Middle frontal gyrus (tissue), 1 donor: Measurements from ENCODE around the gene CST9.
"Not testable (repeated sequence)": the region's sequence is repeated elsewhere in the genome, so short reads cannot be mapped to it uniquely, and the experiment has no call there.

Experiments
- DNase-seq: peaks from one replicate; pipeline ENCODE4 v3.0.0-alpha.2; 2015; ENCODE audit warnings: low spot score; ENCODE audit errors: extremely low spot score

Gene CST9

GRCh38 chr20:23624324-23624691, 18.6 kb upstream of the CST9 start:
- no peak for DNase-seq

GRCh38 chr20:23623666-23624323, 18.1 kb upstream of the CST9 start:
- no peak for DNase-seq

- no peak for DNase-seq
Observed at GRCh38 chr20:23622839-23623343, 17.2 kb upstream of the CST9 start.

DNA sequence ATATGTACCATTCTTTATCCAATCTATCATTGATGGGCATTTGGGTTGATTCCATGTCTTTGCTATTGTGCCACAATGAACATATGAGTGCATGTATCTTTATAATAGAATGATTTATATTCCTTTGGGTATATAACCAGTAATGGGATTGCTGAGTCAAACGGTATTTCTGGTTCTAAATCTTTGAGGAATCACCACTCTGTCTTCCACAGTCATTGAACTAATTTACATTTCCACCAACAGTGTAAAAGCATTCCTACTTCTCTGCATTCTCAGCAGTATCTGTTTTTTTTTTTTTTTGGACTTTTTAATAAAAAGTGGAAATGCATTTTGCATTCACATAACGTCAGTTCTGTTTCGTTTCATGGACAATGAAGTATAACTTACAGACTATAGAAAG, 16.7 kb upstream of the CST9 start:
- DNase-seq: not testable (repeated sequence)

- not testable (repeated sequence) for DNase-seq
Observed at GRCh38 chr20:23620670-23621386, 15.1 kb upstream of the CST9 start.

- DNase-seq: no peak
Observed at GRCh38 chr20:23614163-23614562, 8.4 kb upstream of the CST9 start.

DNA sequence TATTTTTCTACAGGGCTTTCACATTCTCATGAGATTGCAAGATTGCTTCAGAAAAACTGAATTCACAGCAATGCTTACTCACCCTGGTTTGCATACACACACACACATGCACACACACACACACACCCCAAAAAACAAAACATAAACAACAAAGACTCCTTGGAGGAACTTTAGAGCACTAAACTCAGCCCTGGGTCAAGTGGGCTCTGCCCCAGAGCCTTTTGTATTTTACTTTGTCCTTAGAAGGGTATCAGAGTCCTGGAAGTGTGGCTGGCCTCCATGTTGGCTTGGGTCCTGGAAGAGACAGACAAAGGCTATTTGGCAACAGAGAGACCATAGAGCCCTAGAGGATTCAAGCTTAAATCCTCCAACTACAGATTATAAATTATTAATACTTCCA, 8.0 kb upstream of the CST9 start:
- DNase-seq: no peak

DNA sequence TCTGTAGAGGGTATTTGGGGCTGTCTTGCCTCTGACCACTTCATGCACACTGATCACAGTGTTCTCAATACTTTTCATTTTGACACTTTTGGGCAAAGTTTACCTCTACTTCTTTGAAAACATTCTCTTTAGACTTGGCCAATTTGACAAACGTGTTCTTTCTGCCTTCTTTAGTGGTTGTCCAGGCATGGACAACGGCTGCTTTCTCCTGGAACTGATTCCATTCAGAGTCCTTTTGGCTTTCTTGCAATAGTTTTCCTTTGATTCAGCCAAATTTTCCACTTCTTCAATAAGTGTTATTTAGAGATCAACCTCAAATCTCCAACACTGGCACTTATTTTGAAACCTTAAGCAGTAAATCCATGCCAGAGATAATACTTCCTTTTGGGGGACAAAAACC, 6.7 kb upstream of the CST9 start:
- no peak for DNase-seq

DNA sequence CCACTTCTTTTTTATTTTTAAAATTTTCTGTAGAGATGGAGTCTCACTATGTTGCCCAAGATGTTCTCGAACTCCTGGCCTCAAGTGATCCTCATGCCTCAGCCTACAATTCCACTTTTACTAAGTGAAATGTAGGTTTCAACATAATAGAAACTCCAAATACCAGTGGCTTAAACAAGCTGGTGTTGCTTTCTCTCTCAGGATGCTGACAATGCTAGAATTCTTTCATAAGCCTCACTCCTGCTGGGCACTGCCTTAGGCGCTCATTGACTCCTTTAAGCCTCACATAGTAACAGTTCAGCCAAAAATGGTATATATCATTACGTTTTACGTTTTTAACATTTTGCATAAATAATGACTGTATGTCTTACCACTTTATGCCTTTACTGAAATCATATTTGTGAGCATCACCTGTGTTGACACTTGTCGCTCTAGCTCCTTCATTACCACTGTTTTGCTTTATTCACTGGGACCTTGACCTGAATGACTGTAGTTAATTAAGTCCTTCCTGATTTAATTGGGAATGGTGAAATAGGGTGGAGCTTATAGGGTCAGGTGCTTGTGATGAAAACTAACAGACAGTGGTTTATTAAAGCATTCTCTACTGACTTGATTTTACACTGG, 3.9 kb upstream of the CST9 start:
- DNase-seq: no peak

DNA sequence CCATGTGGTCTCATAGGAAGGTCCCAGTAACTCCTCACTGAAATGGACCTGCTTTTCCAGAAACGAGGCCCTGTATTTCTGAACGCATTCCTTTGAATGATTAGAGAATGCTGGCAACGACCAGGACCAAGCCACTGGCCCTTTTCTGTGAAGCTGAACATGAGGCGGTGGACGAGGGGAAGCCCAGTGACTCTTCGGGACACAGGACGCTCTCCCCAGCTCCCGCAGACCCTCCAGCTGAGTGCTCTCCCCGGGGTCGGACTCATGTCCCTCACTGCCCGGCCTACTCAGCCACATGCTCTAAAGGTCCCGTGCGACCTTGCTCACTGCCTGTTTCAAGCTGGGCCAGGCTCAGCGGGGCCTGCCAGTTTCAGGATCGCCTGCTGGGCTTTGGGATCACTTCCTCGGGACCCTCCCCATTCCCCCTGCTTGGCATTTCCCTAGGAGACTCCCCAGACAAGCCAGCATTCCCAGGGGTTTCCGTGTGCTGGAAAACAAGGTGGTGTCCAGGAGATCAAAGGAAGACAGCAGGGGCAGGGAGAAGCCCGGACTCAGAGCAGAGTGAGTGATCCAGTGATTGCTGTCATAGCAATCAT, 2.6 kb upstream of the CST9 start:
- DNase-seq: no peak

- no peak for DNase-seq
Observed at GRCh38 chr20:23607497-23608245, 2.0 kb upstream of the CST9 start.

DNA sequence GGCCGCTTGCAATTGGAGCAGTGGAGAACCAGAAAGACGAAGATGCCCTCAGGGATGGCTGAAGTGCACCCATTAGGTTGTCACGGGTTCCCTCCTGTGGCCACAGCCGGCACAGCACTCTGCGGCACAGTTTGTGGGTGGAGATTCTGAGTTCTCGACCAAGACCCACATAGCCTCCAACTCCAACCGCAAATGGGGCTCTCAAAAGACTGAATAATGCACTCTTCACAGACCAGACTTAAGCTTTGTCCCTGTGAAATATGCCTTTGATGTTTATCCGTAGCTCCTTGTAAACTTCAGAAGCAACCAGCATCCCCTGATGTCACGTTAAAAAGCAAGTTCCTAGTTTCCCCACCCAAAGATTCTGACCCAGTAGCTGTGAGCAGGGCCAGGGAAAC, 934 bp upstream of the CST9 start:
- peak; percentile 55 for DNase-seq

- DNase-seq: no peak
Observed at GRCh38 chr20:23604306-23604705, 1.4 kb downstream of the CST9 start.

DNA sequence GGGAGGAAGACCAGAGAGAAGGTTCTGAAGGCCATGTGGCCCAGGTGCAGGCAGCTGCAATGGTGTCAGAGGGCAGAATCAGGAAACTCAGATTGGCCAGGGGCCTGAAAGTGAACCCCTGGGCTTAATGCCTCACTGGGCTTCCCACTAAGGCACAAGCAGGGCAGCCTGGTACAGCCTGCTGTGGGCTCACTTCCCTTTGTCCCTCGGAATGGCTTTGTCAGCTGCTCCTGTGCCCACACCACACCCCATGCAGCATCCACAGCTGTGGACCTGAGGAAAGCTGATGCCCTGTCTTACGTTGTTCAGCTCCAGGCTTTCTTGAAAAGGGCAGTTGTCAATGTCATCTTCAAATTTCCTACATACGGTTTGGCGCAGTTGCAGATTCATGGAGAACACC, 2.4 kb downstream of the CST9 start:
- DNase-seq: no peak

DNA sequence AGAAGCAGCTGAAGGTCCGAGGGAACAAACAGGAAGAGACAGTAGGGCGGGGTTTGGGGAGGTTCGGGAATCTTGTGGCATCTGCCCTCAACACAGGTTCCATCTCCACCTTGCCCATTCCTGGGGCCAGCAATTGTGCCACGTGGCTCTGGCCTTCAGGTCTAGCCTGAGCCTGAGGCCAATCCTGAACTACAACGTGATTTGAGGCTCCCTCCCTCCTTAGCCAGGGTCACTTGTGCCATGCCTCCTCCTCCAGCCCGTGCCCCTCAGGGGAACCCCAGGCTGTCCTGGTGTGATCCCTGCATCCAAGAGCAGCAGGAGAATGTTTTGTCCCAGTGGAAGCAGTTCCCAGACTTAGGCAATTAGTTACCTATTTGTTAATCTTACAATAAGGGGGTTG, 3.0 kb downstream of the CST9 start:
- DNase-seq: no peak

- DNase-seq: no peak
Observed at GRCh38 chr20:23602241-23602640, 3.5 kb downstream of the CST9 start.

GRCh38 chr20:23601715-23602114, 4.0 kb downstream of the CST9 start:
- no peak for DNase-seq

DNA sequence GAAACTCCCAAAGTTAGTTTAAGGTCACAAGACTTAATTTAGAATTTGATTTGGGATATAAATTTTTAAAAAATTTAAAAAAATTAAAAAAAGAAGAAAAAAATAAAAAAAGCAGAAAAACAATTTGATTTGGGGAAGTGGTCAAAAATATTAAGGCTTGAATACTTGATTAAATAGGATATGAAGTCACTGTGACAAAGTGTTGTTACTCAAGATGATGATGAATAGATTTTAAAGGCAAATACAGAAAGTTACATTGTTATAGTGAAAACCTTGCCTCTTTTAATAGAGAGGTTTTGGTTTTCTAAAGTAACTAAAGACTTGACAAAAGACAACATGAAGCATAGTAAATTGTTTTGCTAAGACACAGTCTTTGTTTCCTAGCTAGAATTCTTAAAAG, 7.2 kb downstream of the CST9 start:
- no peak for DNase-seq

DNA sequence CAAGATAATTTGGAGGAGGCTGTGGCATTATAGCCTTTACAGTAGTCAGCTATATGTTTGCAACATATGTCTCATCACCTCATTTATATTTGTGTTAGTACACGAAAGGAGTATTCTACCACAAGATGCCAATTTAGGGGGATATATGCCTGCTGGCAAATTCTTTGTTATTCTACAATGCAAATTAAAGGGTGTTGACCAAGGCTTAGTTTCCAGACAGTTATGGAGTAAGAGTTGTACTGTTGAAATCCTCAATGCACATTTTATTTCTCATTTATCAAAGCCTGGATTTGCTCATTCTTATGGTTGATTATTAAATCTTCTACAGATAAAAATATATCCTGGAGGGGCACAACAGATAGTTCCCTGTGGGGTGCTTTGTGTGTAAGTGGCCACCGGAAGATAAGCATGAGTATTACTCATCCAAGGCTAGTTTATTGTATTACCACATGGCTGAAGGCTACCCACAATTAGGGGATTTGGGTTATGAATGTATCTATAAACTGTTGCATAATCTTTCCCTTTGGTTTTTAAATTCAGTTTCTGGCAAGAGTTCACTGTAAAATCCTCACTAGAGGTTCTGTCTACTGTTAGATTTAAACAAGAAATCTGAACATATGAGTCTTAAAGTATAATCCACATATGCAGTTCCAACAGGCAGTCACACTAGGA, 9.0 kb downstream of the CST9 start:
- no peak for DNase-seq

DNA sequence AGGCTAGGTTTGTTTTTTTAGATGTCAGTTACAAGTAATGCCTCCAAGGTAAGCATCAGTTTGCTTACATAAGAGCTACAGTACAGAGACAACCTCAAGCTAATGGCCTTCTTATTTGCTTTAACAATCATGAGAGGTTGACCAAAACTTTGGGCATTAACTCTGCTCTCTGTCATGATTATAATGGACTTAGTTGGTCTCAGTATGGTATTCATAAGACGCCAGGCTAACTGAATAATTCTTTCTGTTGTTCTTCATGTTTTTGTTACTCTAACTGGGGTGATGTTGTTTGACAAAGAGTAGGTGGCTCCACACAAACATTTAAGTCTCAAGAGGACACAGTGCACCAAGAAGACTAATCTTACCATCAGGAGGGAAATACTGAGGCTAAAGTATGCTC, 9.8 kb downstream of the CST9 start:
- DNase-seq: no peak
